ENCODE results near the gene ACTA2.

ACTA2 gene

DNA sequence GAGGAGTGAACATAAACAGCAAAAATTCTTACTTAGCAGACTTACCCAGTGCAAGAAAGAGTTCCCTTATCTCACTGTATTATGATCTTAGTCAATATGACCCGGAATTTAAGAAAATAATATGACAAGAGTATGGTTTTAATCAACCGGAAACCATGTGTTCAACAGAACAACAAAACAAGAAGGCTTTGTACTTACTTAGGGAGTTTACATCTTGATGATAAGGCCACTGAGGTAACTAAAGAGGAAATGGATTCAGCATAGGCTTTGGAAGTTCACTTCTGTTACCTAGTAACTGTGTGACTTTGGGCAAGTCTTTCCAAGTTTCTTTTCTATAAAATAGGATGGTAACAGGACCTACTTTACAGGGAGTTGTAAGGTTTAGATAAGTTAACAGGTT, 30.6 kb upstream of the ACTA2 start:
- DNase-seq (ENCODE audit: low read depth, low spot score): no peak
- in situ Hi-C loops (cut with HindIII; ENCODE audit: low sequenced_read_pairs): no loop called here
- TF ChIP-seq, protein P1, sequence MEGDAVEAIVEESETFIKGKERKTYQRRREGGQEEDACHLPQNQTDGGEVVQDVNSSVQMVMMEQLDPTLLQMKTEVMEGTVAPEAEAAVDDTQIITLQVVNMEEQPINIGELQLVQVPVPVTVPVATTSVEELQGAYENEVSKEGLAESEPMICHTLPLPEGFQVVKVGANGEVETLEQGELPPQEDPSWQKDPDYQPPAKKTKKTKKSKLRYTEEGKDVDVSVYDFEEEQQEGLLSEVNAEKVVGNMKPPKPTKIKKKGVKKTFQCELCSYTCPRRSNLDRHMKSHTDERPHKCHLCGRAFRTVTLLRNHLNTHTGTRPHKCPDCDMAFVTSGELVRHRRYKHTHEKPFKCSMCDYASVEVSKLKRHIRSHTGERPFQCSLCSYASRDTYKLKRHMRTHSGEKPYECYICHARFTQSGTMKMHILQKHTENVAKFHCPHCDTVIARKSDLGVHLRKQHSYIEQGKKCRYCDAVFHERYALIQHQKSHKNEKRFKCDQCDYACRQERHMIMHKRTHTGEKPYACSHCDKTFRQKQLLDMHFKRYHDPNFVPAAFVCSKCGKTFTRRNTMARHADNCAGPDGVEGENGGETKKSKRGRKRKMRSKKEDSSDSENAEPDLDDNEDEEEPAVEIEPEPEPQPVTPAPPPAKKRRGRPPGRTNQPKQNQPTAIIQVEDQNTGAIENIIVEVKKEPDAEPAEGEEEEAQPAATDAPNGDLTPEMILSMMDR (IDR thresholded peaks at IDR 0.05; ENCODE audit: low read depth, low read length): no peak

DNA sequence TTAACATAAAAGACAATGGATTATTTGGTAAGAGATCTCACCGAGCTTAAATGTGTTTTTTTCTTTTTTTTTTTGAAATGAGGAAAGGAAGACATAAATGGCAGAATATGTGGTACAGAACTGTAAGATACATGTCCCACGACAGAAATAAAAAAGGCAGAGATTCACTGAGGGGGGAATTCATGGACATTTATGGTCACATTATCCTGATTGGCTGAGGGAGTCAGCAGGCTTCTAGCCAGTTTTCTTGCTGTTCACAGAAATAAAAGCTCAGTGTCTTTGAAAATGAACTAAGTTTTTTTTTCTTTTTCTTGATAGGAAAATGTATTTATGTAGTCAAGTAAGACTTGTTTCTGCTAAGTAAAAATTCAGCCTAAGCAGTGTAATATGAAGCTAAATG, 29.8 kb upstream of the ACTA2 start:
- DNase-seq (ENCODE audit: low read depth, low spot score): no peak
- H3K4me3 ChIP-seq (ENCODE audit: low read depth, low read length): no peak overlapping the region
- TF ChIP-seq, protein P1 (IDR thresholded peaks at IDR 0.05; ENCODE audit: low read depth, low read length): no peak
- in situ Hi-C loops (cut with HindIII; ENCODE audit: low sequenced_read_pairs): no loop called here

More for the DNA sequence above, 30.6 kb upstream of the ACTA2 start:
- no peak overlapping the region for H3K4me3 ChIP-seq (ENCODE audit: low read depth, low read length)

DNA sequence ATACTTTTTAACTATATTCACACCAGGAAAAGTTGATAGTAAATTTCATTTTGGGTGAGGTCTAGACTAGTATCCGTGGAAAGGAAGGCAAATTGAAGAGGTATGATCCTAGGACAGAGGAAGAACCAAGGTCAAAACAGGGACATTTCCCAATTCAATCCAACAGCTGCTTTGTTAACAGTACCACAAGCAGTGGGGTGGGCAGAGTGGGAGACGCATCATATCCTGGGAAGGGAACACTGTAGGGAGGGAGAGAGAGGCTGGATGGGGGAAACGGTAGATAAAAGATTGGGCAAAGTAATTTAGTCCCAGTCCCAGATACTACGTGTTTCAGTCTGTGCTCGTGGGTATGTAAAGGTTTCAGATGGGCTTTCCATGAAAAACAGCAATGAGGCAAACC, 28.9 kb upstream of the ACTA2 start:
- H3K4me3 ChIP-seq (ENCODE audit: low read depth, low read length): no peak overlapping the region
- in situ Hi-C loops (cut with HindIII; ENCODE audit: low sequenced_read_pairs): no loop called here
- TF ChIP-seq, protein P1 (IDR thresholded peaks at IDR 0.05; ENCODE audit: low read depth, low read length): no peak
- DNase-seq (ENCODE audit: low read depth, low spot score): no peak

DNA sequence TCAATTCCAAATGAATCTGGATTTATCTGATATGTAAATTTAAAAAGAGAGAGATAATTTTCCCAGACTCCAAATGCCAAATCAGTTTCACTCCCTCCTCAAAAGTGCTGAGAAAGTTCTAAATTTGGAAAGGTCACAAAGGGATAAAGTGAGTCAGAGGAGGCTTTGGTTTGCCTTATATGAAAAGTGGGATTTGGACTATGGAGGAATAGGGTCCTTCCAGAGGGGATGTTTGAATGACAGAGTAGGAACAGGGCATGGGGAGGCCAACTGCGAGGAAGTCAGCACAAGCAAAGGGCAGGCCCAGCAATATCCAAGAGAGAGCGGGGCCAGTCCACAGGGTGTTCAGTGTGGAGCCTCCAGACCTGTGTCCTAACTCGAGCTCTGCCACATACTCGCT, 28.2 kb upstream of the ACTA2 start:
- TF ChIP-seq, protein P1 (IDR thresholded peaks at IDR 0.05; ENCODE audit: low read depth, low read length): no peak
- in situ Hi-C loops (cut with HindIII; ENCODE audit: low sequenced_read_pairs): no loop called here
- DNase-seq (ENCODE audit: low read depth, low spot score): peak; percentile 14
- no peak overlapping the region for H3K4me3 ChIP-seq (ENCODE audit: low read depth, low read length)

DNA sequence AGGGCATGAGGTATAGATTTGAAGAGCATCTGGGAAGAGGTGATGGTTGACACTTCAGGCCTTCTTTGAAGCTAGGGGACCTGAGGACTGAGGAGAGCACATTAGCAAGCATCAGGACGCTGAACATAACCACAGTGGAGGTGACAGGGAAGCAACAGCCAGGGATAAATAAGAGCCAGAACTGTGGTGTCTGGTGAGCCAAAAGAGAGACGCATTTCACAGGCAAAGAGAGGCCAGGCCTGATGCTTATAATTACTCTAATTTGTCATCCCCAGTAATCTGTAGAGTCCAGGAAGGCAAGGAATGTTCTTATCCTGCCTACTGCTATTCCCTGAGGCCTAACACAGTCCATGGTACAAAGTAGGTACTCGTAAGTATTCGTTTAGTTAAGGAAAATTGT, 27.7 kb upstream of the ACTA2 start:
- in situ Hi-C loops (cut with HindIII; ENCODE audit: low sequenced_read_pairs): no loop called here
- TF ChIP-seq, protein P1 (IDR thresholded peaks at IDR 0.05; ENCODE audit: low read depth, low read length): no peak
- DNase-seq (ENCODE audit: low read depth, low spot score): no peak

DNA sequence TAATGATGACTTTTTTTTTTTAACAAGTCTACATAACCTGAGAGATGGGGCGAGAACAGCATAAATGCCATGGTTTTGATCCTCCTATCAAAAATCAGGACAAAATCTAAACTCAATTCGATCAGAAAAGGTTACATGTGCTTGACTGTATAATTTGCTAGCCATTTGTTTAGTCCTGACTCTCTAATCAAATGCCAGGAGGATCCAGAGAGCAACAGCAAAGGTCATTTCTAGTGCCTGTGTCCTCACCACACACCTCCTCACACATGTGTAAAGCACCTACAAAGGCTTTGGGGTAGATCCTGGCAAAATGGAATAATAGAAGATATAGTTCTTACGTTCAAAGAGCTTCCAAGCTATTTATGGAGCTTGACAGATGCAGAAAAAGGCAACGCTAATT, 27.0 kb upstream of the ACTA2 start:
- no peak overlapping the region for H3K4me3 ChIP-seq (ENCODE audit: low read depth, low read length)
- no peak for DNase-seq (ENCODE audit: low read depth, low spot score)
- in situ Hi-C loops (cut with HindIII; ENCODE audit: low sequenced_read_pairs): no loop called here
- TF ChIP-seq, protein P1 (IDR thresholded peaks at IDR 0.05; ENCODE audit: low read depth, low read length): no peak

More for the DNA sequence above, 27.7 kb upstream of the ACTA2 start:
- H3K4me3 ChIP-seq (ENCODE audit: low read depth, low read length): no peak overlapping the region

DNA sequence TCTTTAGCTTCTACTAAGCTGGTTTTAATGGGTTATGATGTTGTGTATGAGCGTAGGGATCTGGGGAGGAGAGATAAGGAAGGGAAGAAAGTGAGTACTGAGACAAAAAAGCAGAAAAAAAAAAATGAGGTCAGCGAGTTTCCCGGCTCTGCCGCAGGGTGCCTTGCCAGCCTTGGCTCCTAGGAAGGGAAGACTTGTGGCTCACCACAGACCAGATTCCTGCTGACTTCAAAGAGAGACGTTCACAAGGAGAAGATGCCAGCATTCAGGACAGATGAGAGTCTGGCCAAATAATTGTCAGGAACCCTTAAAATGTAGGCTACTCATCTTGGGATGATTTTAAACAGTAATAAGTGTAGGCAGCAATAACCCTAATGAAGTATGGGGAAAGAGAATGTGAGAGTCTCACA, 26.6 kb upstream of the ACTA2 start:
- peak; percentile 94 for DNase-seq (ENCODE audit: low read depth, low spot score)
- TF ChIP-seq, protein P1 (IDR thresholded peaks at IDR 0.05; ENCODE audit: low read depth, low read length): no peak
- H3K4me3 ChIP-seq (ENCODE audit: low read depth, low read length): no peak overlapping the region
- in situ Hi-C loops (cut with HindIII; ENCODE audit: low sequenced_read_pairs): no loop called here

Measured in astrocyte of the spinal cord (primary cell).